Measurements from ENCODE around the gene GATA2.

Gene GATA2

GRCh38 chr3:128503164-128503651, 10.2 kb upstream of the GATA2 start:
- TF ChIP-seq OSR1 (CRISPR knock-in tag; IDR thresholded peaks at IDR 0.05): no peak
- TF ChIP-seq POU6F1 (CRISPR knock-in tag; IDR thresholded peaks at IDR 0.05; ENCODE audit: borderline replicate concordance, low read depth): no peak
- TF ChIP-seq ZNF70 (CRISPR knock-in tag; IDR thresholded peaks at IDR 0.05): no peak
- TF ChIP-seq ZNF8 (CRISPR knock-in tag; IDR thresholded peaks at IDR 0.05): no peak
- TF ChIP-seq RARB (CRISPR knock-in tag; IDR thresholded peaks at IDR 0.05): no peak
- TF ChIP-seq TOX (CRISPR knock-in tag; IDR thresholded peaks at IDR 0.05; ENCODE audit: borderline replicate concordance): no peak
- TF ChIP-seq ESRRG (CRISPR knock-in tag; IDR thresholded peaks at IDR 0.05): no peak
- no peak for TF ChIP-seq TSHZ2 (CRISPR knock-in tag; IDR thresholded peaks at IDR 0.05)
- TF ChIP-seq ZFP3 (CRISPR knock-in tag; IDR thresholded peaks at IDR 0.05): no peak
- no peak for TF ChIP-seq PATZ1 (CRISPR knock-in tag; IDR thresholded peaks at IDR 0.05; ENCODE audit: borderline replicate concordance)
- no peak for TF ChIP-seq BACH2 (CRISPR knock-in tag; IDR thresholded peaks at IDR 0.05; ENCODE audit: borderline replicate concordance)
- no peak for TF ChIP-seq CSRNP3 (CRISPR knock-in tag; IDR thresholded peaks at IDR 0.05)
- TF ChIP-seq ZNF565 (CRISPR knock-in tag; conservative IDR thresholded peaks at IDR 0.05; ENCODE audit: low read depth): no peak
- TF ChIP-seq ZC3H10 (CRISPR knock-in tag; IDR thresholded peaks at IDR 0.05): no peak
- TF ChIP-seq TCF4 (CRISPR knock-in tag; IDR thresholded peaks at IDR 0.05; ENCODE audit: borderline replicate concordance): no peak
- no peak for TF ChIP-seq ARNTL (CRISPR knock-in tag; IDR thresholded peaks at IDR 0.05; ENCODE audit: borderline replicate concordance, low read depth)
- TF ChIP-seq CREB5 (CRISPR knock-in tag; IDR thresholded peaks at IDR 0.05; ENCODE audit: low read depth): no peak
- TF ChIP-seq GLIS3 (CRISPR knock-in tag; IDR thresholded peaks at IDR 0.05): no peak
- ATAC-seq: no peak

- ATAC-seq: no peak
- TF ChIP-seq CREB5 (CRISPR knock-in tag; IDR thresholded peaks at IDR 0.05; ENCODE audit: low read depth) (no peak), ZNF8 (CRISPR knock-in tag; IDR thresholded peaks at IDR 0.05) (no peak), CSDC2 (CRISPR knock-in tag; IDR thresholded peaks at IDR 0.05) (no peak), POU6F1 (CRISPR knock-in tag; IDR thresholded peaks at IDR 0.05; ENCODE audit: borderline replicate concordance, low read depth) (no peak), BACH2 (CRISPR knock-in tag; IDR thresholded peaks at IDR 0.05; ENCODE audit: borderline replicate concordance) (no peak), ZNF70 (CRISPR knock-in tag; IDR thresholded peaks at IDR 0.05) (no peak), ISL1 (CRISPR knock-in tag; IDR thresholded peaks at IDR 0.05) (no peak), ZC3H10 (CRISPR knock-in tag; IDR thresholded peaks at IDR 0.05) (no peak), ARNTL (CRISPR knock-in tag; IDR thresholded peaks at IDR 0.05; ENCODE audit: borderline replicate concordance, low read depth) (no peak), CSRNP3 (CRISPR knock-in tag; IDR thresholded peaks at IDR 0.05) (no peak), SNAI2 (CRISPR knock-in tag; IDR thresholded peaks at IDR 0.05) (no peak), OSR1 (CRISPR knock-in tag; IDR thresholded peaks at IDR 0.05) (no peak), TSHZ2 (CRISPR knock-in tag; IDR thresholded peaks at IDR 0.05) (no peak), TOX (CRISPR knock-in tag; IDR thresholded peaks at IDR 0.05; ENCODE audit: borderline replicate concordance) (no peak)
Observed at GRCh38 chr3:128502712-128503111, 9.7 kb upstream of the GATA2 start.

Data from SK-N-SH treated with all-trans-retinoic acid at 6 μM for 48 hours (cell line).